K562 (cell line): ENCODE measurements around the gene CLHC1. TPM values are rescaled to one million over a fixed set of nuclear protein-coding genes. Genes with fewer than 3 reads are reported as not detected.

Experiments used
- CREB3L1 ChIP-seq: fragments of 450-650 bp; IDR thresholded peaks from 2 replicates; pipeline ENCODE4 v1.6.1; 2014; ENCODE audit warnings: low read depth, mild to moderate bottlenecking, moderate library complexity, borderline replicate concordance
- CSDE1 ChIP-seq, 2 experiments: fragments of 450-650 bp; IDR thresholded peaks; 2 replicates each; pipeline ENCODE4 v1.6.1; 2016; ENCODE audit warnings: mild to moderate bottlenecking in 1 of 2
- ESRRB ChIP-seq: fragments of 250-450 bp; sonication (Bioruptor Pico); IDR thresholded peaks from 2 replicates; pipeline ENCODE4 v1.5.0; 2020; ENCODE audit warnings: mild to moderate bottlenecking, moderate library complexity, borderline replicate concordance
- FOXA1 ChIP-seq: fragments of 450-650 bp; IDR thresholded peaks from 2 replicates; pipeline ENCODE4 v1.6.1; 2016; ENCODE audit warnings: mild to moderate bottlenecking, borderline replicate concordance
- HNRNPL ChIP-seq: fragments of 200-400 bp; formaldehyde crosslinking; IDR thresholded peaks from 2 replicates; pipeline ENCODE4 v1.6.1; 2017; ENCODE audit warnings: low read depth, mild to moderate bottlenecking, low read length
- KAT7 ChIP-seq: sonication (generic); formaldehyde crosslinking; IDR thresholded peaks from 2 replicates; pipeline ENCODE4 v1.8.0; 2022; ENCODE audit warnings: missing genetic modification reagents, mild to moderate bottlenecking, borderline replicate concordance
- L3MBTL2 ChIP-seq: fragments of 450-650 bp; IDR thresholded peaks from 2 replicates; pipeline ENCODE4 v1.6.1; 2016; ENCODE audit warnings: mild to moderate bottlenecking, moderate library complexity
- NEUROD1 ChIP-seq: fragments of 150-350 bp; IDR thresholded peaks from 2 replicates; pipeline ENCODE4 v1.6.1; 2014; ENCODE audit warnings: borderline replicate concordance, low read length, low read depth; ENCODE audit not compliant: partially characterized antibody
- NFATC3 ChIP-seq: fragments of 450-650 bp; IDR thresholded peaks from 2 replicates; pipeline ENCODE4 v1.6.1; 2017; ENCODE audit warnings: mild to moderate bottlenecking
- SMAD1 ChIP-seq: fragments of 150-350 bp; IDR thresholded peaks from 2 replicates; pipeline ENCODE4 v1.6.1; 2014; ENCODE audit warnings: low read length, low read depth; ENCODE audit not compliant: partially characterized antibody
- TBP ChIP-seq: optimal IDR thresholded peaks from 2 replicates; pipeline ENCODE3; 2011; ENCODE audit warnings: low read depth, low read length, improper control_type of control experiment
- TEAD4 ChIP-seq, 2 experiments: sonication (generic) in 1 of 2; formaldehyde crosslinking in 1 of 2; IDR thresholded peaks; 2 replicates each; pipeline versions ENCODE4 v1.6.1 to v1.8.0; 2012 to 2022; ENCODE audit warnings: borderline replicate concordance in 1 of 2, inconsistent platforms in 1 of 2, low read length in 1 of 2, mild to moderate bottlenecking in 1 of 2, missing genetic modification reagents in 1 of 2
- ZEB2 ChIP-seq: fragments of 450-650 bp; IDR thresholded peaks from 2 replicates; pipeline ENCODE4 v1.6.1; 2016
- ZFX ChIP-seq: sonication (generic); formaldehyde crosslinking; IDR thresholded peaks from 2 replicates; pipeline ENCODE4 v1.8.0; 2022; ENCODE audit warnings: mild to moderate bottlenecking, missing genetic modification reagents, moderate library complexity
- ZNF41 ChIP-seq: fragments of 250-450 bp; sonication (Bioruptor Pico); conservative IDR thresholded peaks from 2 replicates; pipeline ENCODE4 v1.4.0; 2020; ENCODE audit warnings: mild to moderate bottlenecking
- ZNF586 ChIP-seq: fragments of 450-650 bp; formaldehyde crosslinking; conservative IDR thresholded peaks from 2 replicates; pipeline ENCODE4 v1.4.0; 2020; ENCODE audit warnings: mild to moderate bottlenecking, moderate library complexity
- polyA plus RNA-seq, 8 experiments: library from polyadenylated mRNA; depleted of rRNA in 4 of 8; stranded (reverse) in 5 of 8; unstranded in 3 of 8; fragments of >200 nt; fragmentation: Nextera tagmentation in 2 of 8; fragmentation: Illumina TruSeq in 1 of 8; extraction: Ambion mirVana in 2 of 8; extraction: Trizol in 1 of 8; gene quantifications; 2 replicates each; pipeline versions ENCODE4 v1.2.1 to v1.2.3, GENCODE V29; 2011 to 2014; ENCODE audit warnings: inconsistent platforms in 1 of 8, missing spikeins in 1 of 8
- total RNA-seq, 7 experiments: library from RNA; depleted of rRNA in 6 of 7; stranded (reverse); fragments of >200 nt in 6 of 7; fragmentation: Illumina TruSeq in 2 of 7; extraction: Trizol in 2 of 7; gene quantifications; 2 replicates each; pipeline versions ENCODE4 v1.2.1 to v1.2.3, GENCODE V29; 2011 to 2021; ENCODE audit warnings: low replicate concordance in 1 of 7
- TF ChIP-seq, protein P1 (sequence below), 2 experiments: fragments of 450-650 bp; IDR thresholded peaks; 2 replicates each; pipeline ENCODE4 v1.6.1; 2018; ENCODE audit warnings: mild to moderate bottlenecking in 2 of 2, low read depth in 1 of 2; ENCODE audit not compliant: partially characterized antibody in 2 of 2
- TF ChIP-seq, protein P2 (sequence below), 2 experiments: fragments of 450-650 bp in 1 of 2; sonication (generic) in 1 of 2; formaldehyde crosslinking in 1 of 2; IDR thresholded peaks in 1 of 2; conservative IDR thresholded peaks in 1 of 2; 2 replicates each; pipeline versions ENCODE4 v1.6.1 to v1.8.1; 2016 to 2023; ENCODE audit warnings: mild to moderate bottlenecking in 2 of 2, moderate library complexity in 2 of 2, inconsistent platforms in 1 of 2, missing genetic modification reagents in 1 of 2
- TF ChIP-seq, protein P3 (sequence below): conservative IDR thresholded peaks from 2 replicates; pipeline ENCODE4 v1.6.1; 2011; ENCODE audit warnings: low read depth, mild to moderate bottlenecking, low read length; ENCODE audit not compliant: control insufficient read depth

The CLHC1 gene
- total and polyA plus RNA-seq, 9 of the 15 experiments (the other 6 are each of a cell fraction or from before 2014, with no cell fraction given) = 3.7 to 14.3 (median 8.6) TPM

GRCh38 chr2:55232084-55232862, at the start of gene CLHC1, which contains the start of gene RPS27A (continued):
- peak; percentile 68 for TF ChIP-seq SMAD1
- TF ChIP-seq NFATC3 = peak; percentile 56; the same call in 1 of the 2 replicates
- no peak for TF ChIP-seq ESRRB (CRISPR knock-in tag)
- TF ChIP-seq CSDE1 (IDR thresholded peaks at IDR 0.05) = peak in 1 of 2 experiments; percentile 60; a peak in 2 of 4 replicates
- no peak for TF ChIP-seq FOXA1
- TF ChIP-seq ZNF586 (CRISPR knock-in tag) = no peak
- peak; percentile 95 for TF ChIP-seq TBP
- no peak for TF ChIP-seq ZNF41 (CRISPR knock-in tag)
- TF ChIP-seq KAT7 (CRISPR knock-in tag) = peak; percentile 61; the same call in 1 of the 2 replicates
- TF ChIP-seq, protein P1, sequence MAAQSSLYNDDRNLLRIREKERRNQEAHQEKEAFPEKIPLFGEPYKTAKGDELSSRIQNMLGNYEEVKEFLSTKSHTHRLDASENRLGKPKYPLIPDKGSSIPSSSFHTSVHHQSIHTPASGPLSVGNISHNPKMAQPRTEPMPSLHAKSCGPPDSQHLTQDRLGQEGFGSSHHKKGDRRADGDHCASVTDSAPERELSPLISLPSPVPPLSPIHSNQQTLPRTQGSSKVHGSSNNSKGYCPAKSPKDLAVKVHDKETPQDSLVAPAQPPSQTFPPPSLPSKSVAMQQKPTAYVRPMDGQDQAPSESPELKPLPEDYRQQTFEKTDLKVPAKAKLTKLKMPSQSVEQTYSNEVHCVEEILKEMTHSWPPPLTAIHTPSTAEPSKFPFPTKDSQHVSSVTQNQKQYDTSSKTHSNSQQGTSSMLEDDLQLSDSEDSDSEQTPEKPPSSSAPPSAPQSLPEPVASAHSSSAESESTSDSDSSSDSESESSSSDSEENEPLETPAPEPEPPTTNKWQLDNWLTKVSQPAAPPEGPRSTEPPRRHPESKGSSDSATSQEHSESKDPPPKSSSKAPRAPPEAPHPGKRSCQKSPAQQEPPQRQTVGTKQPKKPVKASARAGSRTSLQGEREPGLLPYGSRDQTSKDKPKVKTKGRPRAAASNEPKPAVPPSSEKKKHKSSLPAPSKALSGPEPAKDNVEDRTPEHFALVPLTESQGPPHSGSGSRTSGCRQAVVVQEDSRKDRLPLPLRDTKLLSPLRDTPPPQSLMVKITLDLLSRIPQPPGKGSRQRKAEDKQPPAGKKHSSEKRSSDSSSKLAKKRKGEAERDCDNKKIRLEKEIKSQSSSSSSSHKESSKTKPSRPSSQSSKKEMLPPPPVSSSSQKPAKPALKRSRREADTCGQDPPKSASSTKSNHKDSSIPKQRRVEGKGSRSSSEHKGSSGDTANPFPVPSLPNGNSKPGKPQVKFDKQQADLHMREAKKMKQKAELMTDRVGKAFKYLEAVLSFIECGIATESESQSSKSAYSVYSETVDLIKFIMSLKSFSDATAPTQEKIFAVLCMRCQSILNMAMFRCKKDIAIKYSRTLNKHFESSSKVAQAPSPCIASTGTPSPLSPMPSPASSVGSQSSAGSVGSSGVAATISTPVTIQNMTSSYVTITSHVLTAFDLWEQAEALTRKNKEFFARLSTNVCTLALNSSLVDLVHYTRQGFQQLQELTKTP (IDR thresholded peaks at IDR 0.05; ENCODE audit: low read depth in 1 of 2, partially characterized antibody in 2 of 2) = peak; percentile 10 to 95
- peak; percentile 95 for TF ChIP-seq CREB3L1
- TF ChIP-seq TEAD4 (IDR thresholded peaks at IDR 0.05; ENCODE audit: low read length) = no peak
- TF ChIP-seq TEAD4 (CRISPR knock-in tag; IDR thresholded peaks at IDR 0.05; ENCODE audit: borderline replicate concordance) = no peak
- TF ChIP-seq, protein P2, sequence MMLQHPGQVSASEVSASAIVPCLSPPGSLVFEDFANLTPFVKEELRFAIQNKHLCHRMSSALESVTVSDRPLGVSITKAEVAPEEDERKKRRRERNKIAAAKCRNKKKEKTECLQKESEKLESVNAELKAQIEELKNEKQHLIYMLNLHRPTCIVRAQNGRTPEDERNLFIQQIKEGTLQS (IDR thresholded peaks at IDR 0.05) = no peak
- TF ChIP-seq, protein P2 (CRISPR knock-in tag; conservative IDR thresholded peaks at IDR 0.05) = peak; percentile 82
- peak; percentile 17 for TF ChIP-seq NEUROD1
- peak; percentile 49; the same call in 1 of the 2 replicates for TF ChIP-seq L3MBTL2
- TF ChIP-seq ZFX (CRISPR knock-in tag) = peak; percentile 79
- TF ChIP-seq HNRNPL = no peak
- TF ChIP-seq, protein P3, sequence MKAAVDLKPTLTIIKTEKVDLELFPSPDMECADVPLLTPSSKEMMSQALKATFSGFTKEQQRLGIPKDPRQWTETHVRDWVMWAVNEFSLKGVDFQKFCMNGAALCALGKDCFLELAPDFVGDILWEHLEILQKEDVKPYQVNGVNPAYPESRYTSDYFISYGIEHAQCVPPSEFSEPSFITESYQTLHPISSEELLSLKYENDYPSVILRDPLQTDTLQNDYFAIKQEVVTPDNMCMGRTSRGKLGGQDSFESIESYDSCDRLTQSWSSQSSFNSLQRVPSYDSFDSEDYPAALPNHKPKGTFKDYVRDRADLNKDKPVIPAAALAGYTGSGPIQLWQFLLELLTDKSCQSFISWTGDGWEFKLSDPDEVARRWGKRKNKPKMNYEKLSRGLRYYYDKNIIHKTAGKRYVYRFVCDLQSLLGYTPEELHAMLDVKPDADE = peak; percentile 52; the same call in 1 of the 2 replicates
- TF ChIP-seq ZEB2 = peak; percentile 95
